Measurements from ENCODE around the gene THEMIS2. TPM values are rescaled to one million over a fixed set of nuclear protein-coding genes. Genes with fewer than 3 reads are reported as not detected.

THEMIS2 gene
- total and polyA plus RNA-seq, 2 of the 13 experiments (the other 11 are each of a cell fraction or from before 2014, with no cell fraction given): 0.38 to 1.5 TPM

DNA sequence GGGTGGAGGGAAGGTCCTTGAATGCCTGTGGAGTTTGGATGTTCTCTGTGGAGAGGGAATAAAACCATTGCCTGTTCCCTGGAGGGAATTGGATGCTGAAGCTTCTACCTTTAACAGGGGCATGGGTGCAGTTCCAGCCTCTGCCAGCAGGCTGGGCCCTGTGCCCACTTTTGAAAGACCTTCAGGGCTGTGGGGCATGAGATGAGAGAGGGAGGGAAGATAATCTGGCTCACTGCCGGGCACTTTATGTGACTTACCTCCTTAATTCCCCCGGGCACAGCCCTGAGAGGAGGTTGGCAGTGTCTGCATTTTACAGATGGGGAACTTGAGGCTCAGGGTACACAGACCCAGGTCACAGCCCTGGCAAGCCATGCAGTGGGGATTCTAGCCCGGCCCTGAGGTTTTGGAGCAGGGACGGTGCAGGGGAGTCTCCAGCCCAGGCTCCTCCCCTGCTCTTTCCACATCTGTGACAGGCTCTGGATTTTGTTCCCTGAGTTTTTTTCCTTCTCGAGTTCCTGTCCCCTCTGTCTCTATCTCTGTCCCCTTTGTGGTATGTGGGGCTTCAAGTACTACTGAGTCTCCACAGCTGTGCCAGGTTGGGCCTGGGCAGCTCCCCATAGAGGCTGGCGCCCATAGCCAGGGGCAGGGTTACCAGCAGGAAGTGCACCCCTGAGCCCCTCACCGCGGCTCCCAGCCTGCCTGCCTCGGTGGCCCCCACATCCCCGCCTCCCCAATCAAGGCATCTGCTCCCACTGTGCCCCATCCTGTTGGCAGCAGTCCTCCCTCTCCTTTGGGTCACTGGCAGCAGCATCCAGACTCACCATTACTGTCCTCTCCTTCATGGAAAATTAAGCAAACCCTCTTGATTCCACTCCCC, 14.0 kb upstream of the THEMIS2 start (continued):
- TF ChIP-seq ZMYM4 (CRISPR knock-in tag; IDR thresholded peaks at IDR 0.05) (no peak), ZNF569 (CRISPR knock-in tag; IDR thresholded peaks at IDR 0.05; ENCODE audit: borderline replicate concordance) (no peak), FOXA1 (IDR thresholded peaks at IDR 0.05) (no peak), FOXA1 (CRISPR knock-in tag; IDR thresholded peaks at IDR 0.05) (no peak), RBM39 (IDR thresholded peaks at IDR 0.05; ENCODE audit: low read depth, low read length, poor library complexity, severe bottlenecking) (no peak), ZNF333 (CRISPR knock-in tag; IDR thresholded peaks at IDR 0.05; ENCODE audit: borderline replicate concordance) (no peak), NFKBIZ (CRISPR knock-in tag; IDR thresholded peaks at IDR 0.05) (no peak), POGZ (CRISPR knock-in tag; IDR thresholded peaks at IDR 0.05) (no peak), ZNF552 (CRISPR knock-in tag; IDR thresholded peaks at IDR 0.05; ENCODE audit: borderline replicate concordance) (no peak), ELF1 (CRISPR knock-in tag; IDR thresholded peaks at IDR 0.05) (no peak), TCF7L2 (IDR thresholded peaks at IDR 0.05; ENCODE audit: low read depth, low read length) (no peak), ZNF660 (CRISPR knock-in tag; IDR thresholded peaks at IDR 0.05; ENCODE audit: borderline replicate concordance, low read depth) (no peak), ZNF615 (CRISPR knock-in tag; IDR thresholded peaks at IDR 0.05; ENCODE audit: borderline replicate concordance) (no peak), ZNF629 (CRISPR knock-in tag; conservative IDR thresholded peaks at IDR 0.05) (no peak), FOXJ3 (CRISPR knock-in tag; IDR thresholded peaks at IDR 0.05; ENCODE audit: borderline replicate concordance) (0 out of 2 replicates have a peak, but pooled peaks have one; percentile 16), KDM1A (CRISPR knock-in tag; IDR thresholded peaks at IDR 0.05) (no peak)
- TF ChIP-seq, protein P1, sequence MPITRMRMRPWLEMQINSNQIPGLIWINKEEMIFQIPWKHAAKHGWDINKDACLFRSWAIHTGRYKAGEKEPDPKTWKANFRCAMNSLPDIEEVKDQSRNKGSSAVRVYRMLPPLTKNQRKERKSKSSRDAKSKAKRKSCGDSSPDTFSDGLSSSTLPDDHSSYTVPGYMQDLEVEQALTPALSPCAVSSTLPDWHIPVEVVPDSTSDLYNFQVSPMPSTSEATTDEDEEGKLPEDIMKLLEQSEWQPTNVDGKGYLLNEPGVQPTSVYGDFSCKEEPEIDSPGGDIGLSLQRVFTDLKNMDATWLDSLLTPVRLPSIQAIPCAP (CRISPR knock-in tag; IDR thresholded peaks at IDR 0.05; ENCODE audit: low read depth): no peak
- TF ChIP-seq, protein P2, sequence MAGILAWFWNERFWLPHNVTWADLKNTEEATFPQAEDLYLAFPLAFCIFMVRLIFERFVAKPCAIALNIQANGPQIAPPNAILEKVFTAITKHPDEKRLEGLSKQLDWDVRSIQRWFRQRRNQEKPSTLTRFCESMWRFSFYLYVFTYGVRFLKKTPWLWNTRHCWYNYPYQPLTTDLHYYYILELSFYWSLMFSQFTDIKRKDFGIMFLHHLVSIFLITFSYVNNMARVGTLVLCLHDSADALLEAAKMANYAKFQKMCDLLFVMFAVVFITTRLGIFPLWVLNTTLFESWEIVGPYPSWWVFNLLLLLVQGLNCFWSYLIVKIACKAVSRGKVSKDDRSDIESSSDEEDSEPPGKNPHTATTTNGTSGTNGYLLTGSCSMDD (CRISPR knock-in tag; IDR thresholded peaks at IDR 0.05): no peak
- TF ChIP-seq, protein P3, sequence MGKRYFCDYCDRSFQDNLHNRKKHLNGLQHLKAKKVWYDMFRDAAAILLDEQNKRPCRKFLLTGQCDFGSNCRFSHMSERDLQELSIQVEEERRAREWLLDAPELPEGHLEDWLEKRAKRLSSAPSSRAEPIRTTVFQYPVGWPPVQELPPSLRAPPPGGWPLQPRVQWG (CRISPR knock-in tag; IDR thresholded peaks at IDR 0.05; ENCODE audit: borderline replicate concordance, low read depth): no peak
- TF ChIP-seq, protein P4, sequence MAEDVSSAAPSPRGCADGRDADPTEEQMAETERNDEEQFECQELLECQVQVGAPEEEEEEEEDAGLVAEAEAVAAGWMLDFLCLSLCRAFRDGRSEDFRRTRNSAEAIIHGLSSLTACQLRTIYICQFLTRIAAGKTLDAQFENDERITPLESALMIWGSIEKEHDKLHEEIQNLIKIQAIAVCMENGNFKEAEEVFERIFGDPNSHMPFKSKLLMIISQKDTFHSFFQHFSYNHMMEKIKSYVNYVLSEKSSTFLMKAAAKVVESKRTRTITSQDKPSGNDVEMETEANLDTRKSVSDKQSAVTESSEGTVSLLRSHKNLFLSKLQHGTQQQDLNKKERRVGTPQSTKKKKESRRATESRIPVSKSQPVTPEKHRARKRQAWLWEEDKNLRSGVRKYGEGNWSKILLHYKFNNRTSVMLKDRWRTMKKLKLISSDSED (CRISPR knock-in tag; IDR thresholded peaks at IDR 0.05): no peak
- TF ChIP-seq, protein P5, sequence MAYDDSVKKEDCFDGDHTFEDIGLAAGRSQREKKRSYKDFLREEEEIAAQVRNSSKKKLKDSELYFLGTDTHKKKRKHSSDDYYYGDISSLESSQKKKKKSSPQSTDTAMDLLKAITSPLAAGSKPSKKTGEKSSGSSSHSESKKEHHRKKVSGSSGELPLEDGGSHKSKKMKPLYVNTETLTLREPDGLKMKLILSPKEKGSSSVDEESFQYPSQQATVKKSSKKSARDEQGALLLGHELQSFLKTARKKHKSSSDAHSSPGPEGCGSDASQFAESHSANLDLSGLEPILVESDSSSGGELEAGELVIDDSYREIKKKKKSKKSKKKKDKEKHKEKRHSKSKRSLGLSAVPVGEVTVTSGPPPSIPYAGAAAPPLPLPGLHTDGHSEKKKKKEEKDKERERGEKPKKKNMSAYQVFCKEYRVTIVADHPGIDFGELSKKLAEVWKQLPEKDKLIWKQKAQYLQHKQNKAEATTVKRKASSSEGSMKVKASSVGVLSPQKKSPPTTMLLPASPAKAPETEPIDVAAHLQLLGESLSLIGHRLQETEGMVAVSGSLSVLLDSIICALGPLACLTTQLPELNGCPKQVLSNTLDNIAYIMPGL (CRISPR knock-in tag; IDR thresholded peaks at IDR 0.05; ENCODE audit: borderline replicate concordance in 1 of 2, low read depth in 1 of 2): peak in 1 of 2 experiments; percentile 41; a peak in 1 of 4 replicates
- TF ChIP-seq, protein P6, sequence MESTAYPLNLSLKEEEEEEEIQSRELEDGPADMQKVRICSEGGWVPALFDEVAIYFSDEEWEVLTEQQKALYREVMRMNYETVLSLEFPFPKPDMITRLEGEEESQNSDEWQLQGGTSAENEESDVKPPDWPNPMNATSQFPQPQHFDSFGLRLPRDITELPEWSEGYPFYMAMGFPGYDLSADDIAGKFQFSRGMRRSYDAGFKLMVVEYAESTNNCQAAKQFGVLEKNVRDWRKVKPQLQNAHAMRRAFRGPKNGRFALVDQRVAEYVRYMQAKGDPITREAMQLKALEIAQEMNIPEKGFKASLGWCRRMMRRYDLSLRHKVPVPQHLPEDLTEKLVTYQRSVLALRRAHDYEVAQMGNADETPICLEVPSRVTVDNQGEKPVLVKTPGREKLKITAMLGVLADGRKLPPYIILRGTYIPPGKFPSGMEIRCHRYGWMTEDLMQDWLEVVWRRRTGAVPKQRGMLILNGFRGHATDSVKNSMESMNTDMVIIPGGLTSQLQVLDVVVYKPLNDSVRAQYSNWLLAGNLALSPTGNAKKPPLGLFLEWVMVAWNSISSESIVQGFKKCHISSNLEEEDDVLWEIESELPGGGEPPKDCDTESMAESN (CRISPR knock-in tag; conservative IDR thresholded peaks at IDR 0.05): 0 out of 2 replicates have a peak, but pooled peaks have one; percentile 20

Measured in HepG2 (cell line).